ENCODE measurements around the gene COPS7A.

COPS7A gene

GRCh38 chr12:6752921-6753771, 29.3 kb downstream of the COPS7A start, which contains the start of gene MLF2:
MLF2 (minus strand) TSS chr12:6753141; CDS start chr12:6752334, 807 bp downstream.
- no peak for TF ChIP-seq CTCF (IDR thresholded peaks at IDR 0.05; ENCODE audit: low read depth, low read length, missing control alignments)
- peak; percentile 95 for DNase-seq (ENCODE audit: low read depth)
- peak within 1 kb of the TSS; percentile 97 for H3K4me3 ChIP-seq (ENCODE audit: low read depth, low read length)

DNA sequence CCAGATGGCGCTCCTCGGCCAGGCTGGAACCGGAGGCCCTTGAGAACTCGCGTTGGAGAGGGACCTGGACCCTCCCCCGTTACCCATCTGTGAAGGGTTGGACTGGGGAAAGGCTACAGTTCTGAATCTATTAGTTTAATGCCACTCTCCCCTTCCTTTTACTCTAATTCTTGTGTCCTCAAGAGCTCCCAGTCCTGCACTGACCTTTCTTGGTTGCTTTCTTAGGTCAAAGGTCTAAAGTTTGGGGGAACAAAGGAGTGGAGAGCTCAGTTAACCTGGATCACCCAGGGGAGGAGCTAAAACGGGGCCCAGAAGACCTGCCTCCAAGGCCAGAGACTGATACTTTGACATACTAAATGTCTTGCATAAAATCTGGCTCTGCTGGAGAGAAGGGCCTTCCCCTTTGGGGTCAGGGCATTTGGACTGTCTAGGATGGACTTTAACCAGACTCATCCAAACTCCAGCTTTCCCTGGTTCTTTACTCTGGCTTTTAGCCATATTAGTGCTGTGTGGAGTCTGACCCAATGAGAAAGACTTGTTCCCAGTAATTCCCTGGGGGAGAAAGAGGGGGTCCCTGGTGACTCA, 30.0 kb downstream of the COPS7A start:
- peak; percentile 92 for TF ChIP-seq CTCF (IDR thresholded peaks at IDR 0.05; ENCODE audit: low read depth, low read length, missing control alignments)
- no peak overlapping the region for H3K4me3 ChIP-seq (ENCODE audit: low read depth, low read length)
- DNase-seq (ENCODE audit: low read depth) = no peak

- no peak for TF ChIP-seq CTCF (IDR thresholded peaks at IDR 0.05; ENCODE audit: low read depth, low read length, missing control alignments)
- no peak overlapping the region for H3K4me3 ChIP-seq (ENCODE audit: low read depth, low read length)
- no peak for DNase-seq (ENCODE audit: low read depth)
These were observed 30.6 kb downstream of the COPS7A start for GRCh38 chr12:6754411-6754810.

GRCh38 chr12:6757028-6757690, 33.3 kb downstream of the COPS7A start:
- TF ChIP-seq CTCF (IDR thresholded peaks at IDR 0.05; ENCODE audit: low read depth, low read length, missing control alignments) = no peak

DNA sequence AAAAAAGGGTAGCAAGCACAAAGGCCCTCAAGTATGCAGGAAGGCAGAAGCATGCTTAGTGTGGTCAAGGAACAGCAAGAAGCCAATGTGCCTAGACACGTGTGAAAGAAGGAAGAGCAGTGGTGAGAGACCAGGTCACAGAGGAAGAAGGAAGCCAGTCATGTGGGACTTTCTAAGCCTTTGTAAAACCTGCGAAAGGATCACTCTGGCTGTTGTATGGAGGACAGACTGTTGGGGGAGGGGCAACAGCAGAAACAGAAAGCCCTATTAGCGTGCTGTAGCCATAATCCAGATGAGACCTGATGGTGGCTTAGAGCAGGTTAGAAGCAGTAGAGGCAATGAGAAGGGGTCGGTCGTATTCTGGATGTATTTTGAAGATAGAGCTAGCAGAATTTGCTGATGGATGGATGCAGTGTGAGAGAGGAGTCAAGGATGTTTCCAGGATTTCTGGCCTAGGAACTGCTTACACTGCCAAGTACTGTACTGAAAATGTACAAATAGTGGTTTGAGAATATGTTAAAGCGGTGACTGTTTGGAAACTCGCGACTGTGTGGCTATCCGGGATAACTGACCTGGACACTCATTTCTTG, 34.8 kb downstream of the COPS7A start:
- H3K4me3 ChIP-seq (ENCODE audit: low read depth, low read length) = no peak overlapping the region
- no peak for DNase-seq (ENCODE audit: low read depth)
- TF ChIP-seq CTCF (IDR thresholded peaks at IDR 0.05; ENCODE audit: low read depth, low read length, missing control alignments) = no peak

More at GRCh38 chr12:6757028-6757690, 33.3 kb downstream of the COPS7A start:
- DNase-seq (ENCODE audit: low read depth) = no peak
- no peak overlapping the region for H3K4me3 ChIP-seq (ENCODE audit: low read depth, low read length)

DNA sequence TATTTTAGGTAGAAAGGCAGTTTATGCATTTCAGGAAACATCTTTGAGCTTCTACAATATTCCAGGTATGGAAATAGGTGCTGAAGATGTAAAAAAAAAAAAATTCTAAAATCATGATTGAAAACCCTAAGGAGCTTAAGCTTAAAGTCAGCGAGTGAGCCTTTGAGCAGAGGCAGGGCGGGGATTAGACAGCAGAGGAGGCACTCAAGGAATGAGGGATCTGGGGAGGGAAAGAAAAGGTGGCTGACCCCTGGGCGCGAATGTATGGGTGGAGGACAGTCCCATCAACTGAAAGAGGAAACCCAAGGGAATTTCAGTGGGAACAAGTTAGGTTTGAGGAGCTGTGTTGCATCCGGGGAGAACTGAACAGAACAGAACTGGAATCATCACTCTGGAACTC, 35.9 kb downstream of the COPS7A start:
- no peak overlapping the region for H3K4me3 ChIP-seq (ENCODE audit: low read depth, low read length)
- no peak for TF ChIP-seq CTCF (IDR thresholded peaks at IDR 0.05; ENCODE audit: low read depth, low read length, missing control alignments)

More for the DNA sequence above, 35.9 kb downstream of the COPS7A start:
- no peak for DNase-seq (ENCODE audit: low read depth)
